PC-9 (cell line): Measurements from ENCODE around the gene PPP1R9A. TPM values are rescaled to one million over a fixed set of nuclear protein-coding genes. Genes with fewer than 3 reads are reported as not detected.

Experiments
- BruUV-seq: library from RNA; stranded (reverse); fragments of 400-500 nt; replicated peaks from 2 replicates; lab custom pipeline; 2021; lab: Mats Ljungman, UMichigan
- CTCF ChIA-PET: fragments of 300-600 bp; sonication (Branson Sonifier 250); formaldehyde crosslinking; loops from one replicate; lab custom pipeline; 2022; ENCODE audit warnings: antibody characterized with exemption; lab: Charles Lee
- POLR2A ChIA-PET: fragments of 300-600 bp; sonication (Branson Sonifier 250); formaldehyde crosslinking; loops from one replicate; lab custom pipeline; 2022; ENCODE audit warnings: antibody characterized with exemption; ENCODE audit not compliant: unreplicated experiment; lab: Charles Lee
- DNase-seq, 2 experiments: peaks; one replicate each; pipeline versions ENCODE4 v3.0.0 to v3.0.0-alpha.2; 2015 to 2022; ENCODE audit warnings: mixed read lengths in 1 of 2
- H2AFZ ChIP-seq: fragments of 200-600 bp; sonication (generic); 2 replicates; pipeline ENCODE4 v1.8.1; 2017; ENCODE audit warnings: antibody characterized with exemption
- H3F3A ChIP-seq: fragments of 200-600 bp; sonication (generic); 2 replicates; pipeline ENCODE4 v1.8.1; 2017; ENCODE audit warnings: antibody characterized with exemption, mild to moderate bottlenecking, low read depth; ENCODE audit not compliant: insufficient read depth
- H3K27ac ChIP-seq: fragments of 200-600 bp; sonication (generic); 2 replicates; pipeline ENCODE4 v1.6.1; 2016; ENCODE audit warnings: mixed run types
- H3K27me3 ChIP-seq: fragments of 200-600 bp; sonication (generic); 2 replicates; pipeline ENCODE4 v1.6.1; 2016; ENCODE audit warnings: low read depth, mixed run types; ENCODE audit not compliant: insufficient read depth
- H3K36me3 ChIP-seq: fragments of 200-600 bp; sonication (generic); 2 replicates; pipeline ENCODE4 v1.6.1; 2016; ENCODE audit warnings: low read depth, mixed run types
- H3K4me1 ChIP-seq: fragments of 200-600 bp; sonication (generic); replicated peaks from 2 replicates; pipeline ENCODE4 v1.6.1; 2016; ENCODE audit warnings: mixed run types; ENCODE audit not compliant: insufficient read depth
- H3K4me2 ChIP-seq: fragments of 200-600 bp; sonication (generic); 2 replicates; pipeline ENCODE4 v1.6.1; 2017; ENCODE audit warnings: mixed run types
- H3K4me3 ChIP-seq: fragments of 200-600 bp; sonication (generic); 2 replicates; pipeline ENCODE4 v1.6.1; 2016; ENCODE audit warnings: mixed run types
- H3K79me2 ChIP-seq: fragments of 200-600 bp; sonication (generic); 2 replicates; pipeline ENCODE4 v1.6.1; 2017; ENCODE audit warnings: low read depth, mixed run types
- H3K9me2 ChIP-seq: fragments of 200-600 bp; sonication (generic); 2 replicates; pipeline ENCODE4 v1.8.1; 2017; ENCODE audit warnings: mild to moderate bottlenecking; ENCODE audit not compliant: insufficient read depth
- H3K9me3 ChIP-seq: fragments of 200-600 bp; sonication (generic); 2 replicates; pipeline ENCODE4 v1.8.1; 2016; ENCODE audit warnings: low read depth; ENCODE audit not compliant: insufficient read depth
- H4K20me1 ChIP-seq: fragments of 200-600 bp; sonication (generic); 2 replicates; pipeline ENCODE4 v1.8.1; 2017; ENCODE audit not compliant: insufficient read depth
- CTCF ChIP-seq: fragments of 200-600 bp; sonication (generic); conservative IDR thresholded peaks from 2 replicates; pipeline ENCODE4 v1.6.1; 2017; ENCODE audit warnings: mixed run types, antibody characterized with exemption, mild to moderate bottlenecking, moderate library complexity
- EZH2 ChIP-seq: fragments of 200-600 bp; sonication (generic); IDR thresholded peaks from 2 replicates; pipeline ENCODE4 v1.8.0; 2017; ENCODE audit warnings: antibody characterized with exemption, low read depth
- intact Hi-C: fragments of 100-400 bp; cut with micrococcal nuclease; formaldehyde crosslinking; loops from one replicate; pipeline ENCODE4 v1.10.0; 2022; ENCODE audit not compliant: unreplicated experiment
- total RNA-seq: library from RNA; stranded (reverse); gene quantifications from 2 replicates; pipeline ENCODE4 v1.2.3, GENCODE V29; 2021

The PPP1R9A gene
- total RNA-seq, 1 experiment from 2014 or later = 11.5 TPM

DNA sequence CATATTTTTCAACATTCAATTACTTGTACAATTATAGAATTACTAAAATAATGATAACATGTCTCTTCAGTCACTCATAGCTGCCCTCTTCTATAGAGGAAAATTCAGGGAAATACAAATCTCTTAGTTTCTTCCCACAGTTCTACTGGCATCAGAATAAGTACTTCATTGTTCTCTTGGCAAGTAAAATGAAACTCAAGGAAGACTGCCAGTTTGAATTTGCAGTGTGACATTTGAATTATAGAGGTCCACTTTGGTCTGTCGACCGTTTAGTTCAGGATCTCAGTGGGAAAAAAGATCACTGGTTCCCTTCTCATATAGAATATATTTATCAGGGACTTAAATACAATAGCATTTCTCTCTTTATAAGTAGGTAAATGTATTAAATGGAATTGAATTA is 302.4 kb downstream of the PPP1R9A start:
- DNase-seq = no peak
- no peak for TF ChIP-seq CTCF
- TF ChIP-seq EZH2 = no peak
- no peaks in the 10 kb centered on the region; the same call in 1 of the 2 replicates for H3K9me3 ChIP-seq
- no peaks in the 10 kb centered on the region for H3K79me2 ChIP-seq
- no peak overlapping the region for H2AFZ ChIP-seq
- H3K4me2 ChIP-seq = no peak overlapping the region
- no peak overlapping the region for H3K27ac ChIP-seq
- H3K9me2 ChIP-seq = no peaks in the 10 kb centered on the region
- ChIA-PET CTCF (no interaction called here), POLR2A (no interaction called here)
- no peaks in the 10 kb centered on the region for H3K36me3 ChIP-seq
- H3K4me3 ChIP-seq = no peak overlapping the region
- intact Hi-C loops = no loop called here
- H3F3A ChIP-seq = no peaks in the 10 kb centered on the region
- H3K27me3 ChIP-seq = no peaks in the 10 kb centered on the region
- BruUV-seq = no TSS peak
- peaks cover 6% of the 10 kb centered on the region for H3K4me1 ChIP-seq
- H4K20me1 ChIP-seq = no peaks in the 10 kb centered on the region

GRCh38 chr7:95213148-95213547 is 305.8 kb downstream of the PPP1R9A start:
- POLR2A ChIA-PET = no interaction called here
- CTCF ChIA-PET = no interaction called here
- Histone ChIP-seq H2AFZ (no peak overlapping the region), H3F3A (no peaks in the 10 kb centered on the region), H3K4me1 (no peaks in the 10 kb centered on the region), H3K4me3 (no peak overlapping the region), H3K9me2 (no peaks in the 10 kb centered on the region), H3K79me2 (no peaks in the 10 kb centered on the region), H3K27me3 (no peaks in the 10 kb centered on the region), H3K27ac (no peak overlapping the region), H3K36me3 (no peaks in the 10 kb centered on the region), H4K20me1 (no peaks in the 10 kb centered on the region), H3K9me3 (no peaks in the 10 kb centered on the region; the same call in 1 of the 2 replicates), H3K4me2 (no peak overlapping the region)
- BruUV-seq = no TSS peak
- TF ChIP-seq CTCF (no peak), EZH2 (no peak)
- intact Hi-C loops = no loop called here
- DNase-seq = no peak

DNA sequence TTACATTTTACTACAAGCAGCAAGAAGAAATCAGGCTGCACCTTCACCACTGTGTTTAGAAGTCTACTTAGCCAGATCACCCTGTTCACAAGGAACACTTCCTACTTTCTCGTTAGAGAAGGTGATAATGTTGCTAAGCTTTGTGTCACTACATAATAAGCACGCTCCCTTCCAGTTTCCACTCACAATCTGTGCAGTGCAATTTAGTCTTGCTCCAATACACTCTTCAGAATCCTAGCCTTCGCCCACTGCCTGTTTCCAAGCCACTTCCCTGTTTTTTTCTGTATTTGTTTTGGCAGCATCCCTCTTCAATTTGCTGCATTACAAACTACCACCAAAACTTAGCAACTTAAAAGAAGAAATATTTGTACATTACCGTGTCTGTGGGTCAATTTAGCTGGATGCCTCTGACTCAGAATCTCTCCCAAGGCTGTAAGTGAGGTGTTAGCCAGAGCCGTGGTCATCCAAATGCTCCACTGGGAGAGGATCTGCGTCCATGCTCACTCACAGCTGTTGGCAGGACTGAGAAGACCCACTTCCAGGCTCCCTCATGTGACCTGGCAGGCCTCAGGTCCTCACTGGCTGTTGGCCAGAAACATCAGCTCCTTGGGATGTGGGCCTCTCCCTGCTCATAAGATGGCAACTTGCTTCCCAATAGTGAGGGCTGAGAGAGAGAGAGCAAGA is 306.6 kb downstream of the PPP1R9A start:
- Histone ChIP-seq H3K9me3 (no peaks in the 10 kb centered on the region; the same call in 1 of the 2 replicates), H3K27ac (no peak overlapping the region), H4K20me1 (no peaks in the 10 kb centered on the region), H3K4me3 (no peak overlapping the region), H3K36me3 (no peaks in the 10 kb centered on the region), H3K9me2 (no peaks in the 10 kb centered on the region), H2AFZ (no peak overlapping the region), H3F3A (no peaks in the 10 kb centered on the region), H3K4me2 (no peak overlapping the region), H3K4me1 (no peaks in the 10 kb centered on the region), H3K79me2 (no peaks in the 10 kb centered on the region), H3K27me3 (no peaks in the 10 kb centered on the region)
- TF ChIP-seq CTCF = no peak
- intact Hi-C loops = no loop called here
- POLR2A ChIA-PET = no interaction called here
- CTCF ChIA-PET = no interaction called here
- DNase-seq = no peak
- BruUV-seq = no TSS peak
